ENCODE data around the gene YWHAQ.
"Not testable (repeated sequence)": the region's sequence is repeated elsewhere in the genome, so short reads cannot be mapped to it uniquely, and the experiment has no call there.

Gene YWHAQ

GRCh38 chr2:9631878-9632700 lies 1.3 kb upstream of the YWHAQ start:
- no peak for DNase-seq (ENCODE audit: low spot score)

DNA sequence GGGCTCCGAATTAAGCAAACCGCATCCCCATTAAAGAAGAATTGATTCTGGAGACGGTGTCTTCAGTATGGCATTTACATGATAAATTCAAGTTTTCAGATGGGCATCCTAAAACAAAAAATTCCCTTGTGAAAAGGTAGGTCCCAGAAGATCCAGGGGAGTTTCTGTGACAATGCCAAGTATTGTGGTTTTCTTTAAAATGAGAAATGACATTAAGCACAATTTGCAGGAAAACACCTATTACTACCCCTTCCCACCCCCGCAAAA lies 689 bp upstream of the YWHAQ start:
- DNase-seq (ENCODE audit: low spot score), result no peak

DNA sequence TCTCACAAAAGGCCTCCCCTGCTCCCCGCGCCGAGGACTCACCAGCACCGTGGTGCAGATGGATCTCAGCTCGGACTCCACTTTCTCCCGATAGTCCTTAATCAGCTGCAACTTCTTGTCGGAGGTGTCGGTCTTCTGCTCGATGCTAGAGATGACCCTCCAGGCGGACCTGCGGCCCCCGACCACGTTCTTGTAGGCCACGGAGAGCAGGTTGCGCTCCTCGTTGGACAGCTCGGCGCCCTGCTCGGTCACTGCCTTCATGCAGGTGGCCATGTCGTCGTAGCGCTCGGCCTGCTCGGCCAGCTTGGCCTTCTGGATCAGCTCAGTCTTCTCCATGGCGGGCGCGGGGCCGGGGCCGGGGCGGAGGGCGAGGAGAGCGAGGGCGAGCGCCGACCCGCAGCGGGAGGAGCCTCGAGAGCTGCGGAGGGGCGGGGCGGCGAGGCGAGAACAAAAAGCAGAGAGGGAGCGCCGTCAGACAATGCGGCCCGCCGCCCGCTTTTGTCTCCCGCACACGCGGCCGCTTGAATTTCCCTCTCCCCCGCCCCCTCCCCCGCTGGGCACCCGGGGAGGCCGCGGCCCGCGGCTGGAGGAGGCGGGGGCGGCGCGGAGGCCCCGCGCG lies 571 bp downstream of the YWHAQ start:
- DNase-seq (ENCODE audit: low spot score), result peak; percentile 89

- DNase-seq (ENCODE audit: low spot score), result no peak
These were observed 1.3 kb downstream of the YWHAQ start for GRCh38 chr2:9629222-9630116.

- no peak for DNase-seq (ENCODE audit: low spot score)
These were observed 3.5 kb downstream of the YWHAQ start for GRCh38 chr2:9627310-9627709.

GRCh38 chr2:9623151-9623550 lies 7.6 kb downstream of the YWHAQ start:
- no peak for DNase-seq (ENCODE audit: low spot score)

GRCh38 chr2:9621655-9622054 lies 9.1 kb downstream of the YWHAQ start:
- not testable (repeated sequence) for DNase-seq (ENCODE audit: low spot score)

GRCh38 chr2:9618410-9618809 lies 12.4 kb downstream of the YWHAQ start:
- DNase-seq (ENCODE audit: low spot score), result no peak

DNA sequence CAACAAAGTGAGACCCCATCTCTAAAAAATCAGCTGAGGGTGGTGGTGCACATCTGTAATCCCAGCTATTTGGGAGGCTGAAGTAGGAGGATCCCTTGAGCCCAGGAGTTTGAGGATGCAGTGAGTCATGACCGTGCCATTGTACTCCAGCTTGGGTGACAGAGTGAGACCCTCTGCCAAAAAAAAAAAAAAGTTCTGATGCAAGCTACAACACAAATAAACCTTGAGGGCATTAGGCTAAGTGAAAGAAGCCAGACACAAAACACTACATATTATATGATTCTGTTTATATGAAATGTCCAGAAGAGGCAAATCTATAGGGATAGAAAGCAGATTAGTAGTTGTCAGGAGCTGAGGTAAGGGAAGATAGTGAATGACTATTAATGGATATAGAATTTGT lies 13.0 kb downstream of the YWHAQ start:
- no peak for DNase-seq (ENCODE audit: low spot score)

GRCh38 chr2:9617296-9617695 lies 13.5 kb downstream of the YWHAQ start:
- DNase-seq (ENCODE audit: low spot score), result no peak

DNA sequence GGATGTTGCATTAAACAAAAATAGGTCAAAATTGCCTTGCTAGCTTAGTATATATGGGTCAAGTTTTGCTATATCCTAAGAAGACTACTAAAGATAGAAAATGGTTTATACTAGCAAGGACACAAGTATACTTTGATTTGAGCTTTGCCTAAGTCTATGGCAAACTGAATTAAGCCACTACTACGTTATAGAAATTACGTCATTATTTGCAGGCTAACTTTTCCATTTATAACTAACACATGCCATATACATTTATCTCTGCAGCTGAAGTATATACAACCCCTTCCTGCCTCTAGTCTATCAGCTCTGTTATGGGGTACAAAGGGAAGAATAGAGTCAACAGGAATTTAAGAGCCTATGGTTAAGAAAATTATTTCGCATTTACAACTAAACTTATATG lies 16.2 kb downstream of the YWHAQ start:
- no peak for DNase-seq (ENCODE audit: low spot score)

GRCh38 chr2:9613291-9613690 lies 17.5 kb downstream of the YWHAQ start:
- DNase-seq (ENCODE audit: low spot score), result no peak

DNA sequence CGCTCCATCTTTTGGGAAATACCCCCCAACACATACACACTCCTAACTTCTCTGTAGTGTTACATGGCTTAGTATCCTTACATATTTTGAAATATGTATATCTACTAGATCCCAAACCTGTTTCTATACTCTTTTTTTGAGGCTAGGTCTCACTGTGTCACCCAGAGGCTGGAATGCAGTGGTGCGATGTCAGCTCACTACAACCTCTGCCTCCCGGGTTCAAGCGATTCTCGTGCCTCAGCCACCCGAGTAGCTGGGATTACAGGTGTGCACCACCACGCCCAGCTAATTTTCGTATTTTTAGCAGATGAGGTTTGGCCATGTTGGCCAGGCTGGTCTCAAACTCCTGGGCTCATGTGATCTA lies 19.3 kb downstream of the YWHAQ start:
- not testable (repeated sequence) for DNase-seq (ENCODE audit: low spot score)

DNA sequence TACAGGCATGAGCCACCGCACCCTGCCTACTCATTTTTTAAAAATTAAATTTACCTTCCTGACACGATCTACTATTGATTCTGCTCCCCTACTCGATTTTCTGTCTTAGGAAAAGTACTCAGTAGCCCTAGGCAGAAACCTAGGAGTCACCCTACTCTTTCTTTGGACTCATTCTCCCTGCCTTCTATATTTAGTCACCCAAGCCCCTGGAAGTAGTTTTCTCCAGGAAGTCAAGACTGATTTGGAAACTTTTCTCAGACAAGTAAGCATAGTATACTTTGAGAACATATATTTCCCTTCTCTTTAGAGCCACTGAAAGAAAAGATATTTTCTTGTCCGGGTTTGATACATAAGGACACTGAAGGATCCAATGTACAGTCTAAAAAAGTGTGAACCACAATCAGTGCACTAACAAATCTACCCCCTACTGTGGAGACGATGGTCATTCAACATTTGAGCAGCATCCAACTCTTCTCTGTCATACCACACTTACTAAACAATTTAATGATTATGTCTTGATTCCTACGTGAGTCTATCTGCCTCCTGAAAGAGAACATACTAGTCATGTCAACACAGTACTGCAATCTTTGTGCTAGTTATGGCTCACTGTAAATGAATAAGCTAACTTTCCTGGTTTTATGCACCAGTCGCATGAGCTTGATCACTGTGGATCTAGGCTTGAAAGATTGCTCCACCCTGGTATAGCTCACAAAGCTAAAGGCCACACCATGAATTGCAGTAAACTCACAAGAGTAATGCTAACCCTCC lies 19.8 kb downstream of the YWHAQ start:
- DNase-seq (ENCODE audit: low spot score), result no peak

GRCh38 chr2:9608491-9608890 lies 22.3 kb downstream of the YWHAQ start:
- DNase-seq (ENCODE audit: low spot score), result not testable (repeated sequence)

DNA sequence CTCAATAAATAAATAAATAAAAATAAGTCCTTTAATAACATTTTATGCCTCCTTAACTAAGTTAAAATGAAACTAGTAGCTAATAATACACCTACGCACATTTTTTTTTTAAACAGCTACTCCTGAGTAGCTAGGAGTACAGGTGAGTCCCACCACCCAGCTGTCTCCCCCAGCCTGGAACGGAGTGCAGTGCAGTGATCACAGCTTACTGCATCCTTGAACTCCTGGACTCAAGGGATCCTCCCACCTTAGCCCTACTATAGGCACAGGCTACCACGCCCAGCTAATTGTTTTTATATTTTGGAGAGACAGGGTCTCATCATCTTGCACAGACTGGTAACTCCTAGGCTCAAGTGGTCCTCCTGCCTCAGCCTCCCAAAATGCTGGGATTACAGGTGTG lies 28.4 kb downstream of the YWHAQ start:
- no peak for DNase-seq (ENCODE audit: low spot score)

DNA sequence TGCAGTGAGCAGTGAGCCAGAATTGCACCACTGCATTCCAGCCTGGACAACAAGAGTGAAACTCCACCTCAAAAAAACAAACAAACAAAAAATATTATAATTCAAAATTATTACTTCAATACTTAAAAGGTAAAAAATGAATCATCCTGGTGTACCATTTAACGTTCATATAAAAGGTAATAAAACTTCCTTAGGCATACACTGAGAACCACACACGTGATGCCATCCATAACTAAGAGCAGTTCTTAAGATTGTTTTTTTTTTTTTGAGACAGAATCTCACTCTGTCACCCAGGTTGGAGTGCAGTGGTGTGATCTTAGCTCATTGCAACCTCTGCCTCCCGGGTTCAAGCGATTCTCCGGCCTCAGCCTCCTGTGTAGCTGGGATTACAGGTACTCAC lies 29.4 kb downstream of the YWHAQ start:
- DNase-seq (ENCODE audit: low spot score), result no peak

GRCh38 chr2:9599430-9599829 lies 31.4 kb downstream of the YWHAQ start:
- DNase-seq (ENCODE audit: low spot score), result no peak

DNA sequence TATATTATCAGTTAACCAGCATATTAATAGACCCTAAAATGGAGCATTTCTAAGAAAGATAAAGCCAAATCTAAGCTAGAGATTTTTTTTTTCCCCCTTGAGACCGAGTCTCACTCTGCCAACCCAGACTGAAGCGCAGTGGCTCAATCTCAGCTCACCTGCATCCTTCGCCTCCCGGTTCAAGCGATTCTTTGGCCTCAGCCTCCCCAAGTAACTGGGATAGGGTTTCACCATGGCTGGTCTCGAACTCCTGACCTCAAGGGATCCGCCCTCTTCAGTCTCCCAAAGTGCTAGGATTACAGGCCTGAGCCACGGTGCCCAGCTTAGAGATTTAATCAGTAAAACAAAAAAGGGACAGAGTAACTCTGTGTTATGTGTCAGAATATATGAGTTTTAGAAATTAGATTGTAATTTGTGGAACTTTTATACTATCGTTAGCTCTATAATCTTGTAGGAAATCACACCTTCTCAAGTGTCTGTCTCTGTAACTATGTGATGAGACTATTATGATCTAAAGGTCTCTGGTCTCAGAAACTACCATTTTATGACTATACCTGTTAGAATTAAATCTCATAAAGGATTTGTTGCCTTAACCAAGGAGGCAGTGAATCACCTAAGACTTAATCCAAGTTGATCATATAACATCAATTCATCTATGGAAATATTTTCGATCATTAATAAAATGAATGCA lies 34.0 kb downstream of the YWHAQ start:
- DNase-seq (ENCODE audit: low spot score), result no peak

GRCh38 chr2:9595746-9596145 lies 35.1 kb downstream of the YWHAQ start:
- DNase-seq (ENCODE audit: low spot score), result no peak

DNA sequence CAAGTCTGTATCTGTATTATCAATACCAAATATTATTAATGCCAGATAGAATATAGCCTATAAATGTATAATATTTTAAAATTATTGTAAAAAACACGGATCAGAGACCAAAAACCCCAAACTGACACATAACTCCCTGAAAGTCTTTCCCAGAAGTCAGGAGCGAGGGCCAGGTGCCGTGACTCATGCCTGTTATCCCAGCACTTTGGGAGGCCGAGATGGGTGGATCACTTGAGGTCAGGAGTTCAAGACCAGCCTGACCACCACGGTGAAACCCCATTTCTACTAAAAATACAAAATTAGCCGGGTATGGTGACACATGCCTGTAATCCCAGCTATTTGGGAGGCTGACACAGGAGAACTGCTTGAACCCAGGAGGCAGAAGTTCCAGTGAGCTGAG lies 35.5 kb downstream of the YWHAQ start:
- DNase-seq (ENCODE audit: low spot score), result not testable (repeated sequence)

Measured in left forelimb (tissue), 1 donor.